CD14-positive monocyte (primary cell): ENCODE results near the gene RAB1A. TPM values are rescaled to one million over a fixed set of nuclear protein-coding genes. Genes with fewer than 3 reads are reported as not detected.

Experiments
- DNase-seq, 3 donors: peaks; one replicate each; pipeline ENCODE4 v3.0.0-alpha.2; 2011 to 2022
- H2AFZ ChIP-seq: 2 replicates; pipeline ENCODE4 v1.6.0; 2012; ENCODE audit warnings: mild to moderate bottlenecking, low read depth, low read length, inconsistent platforms; ENCODE audit not compliant: insufficient read depth, poor library complexity, severe bottlenecking
- H3K27ac ChIP-seq, 2 donors: 1 replicate in 1 of 2; 2 replicates in 1 of 2; pipeline ENCODE4 v1.5.1; 2012 to 2013; ENCODE audit warnings: low read length in 2 of 2, control low read depth in 1 of 2, inconsistent platforms in 1 of 2, low read depth in 1 of 2, mild to moderate bottlenecking in 1 of 2
- H3K27me3 ChIP-seq, 2 donors: one replicate each; pipeline versions ENCODE4 v1.6.0 to v1.6.1; 2011 to 2013; ENCODE audit warnings: low read length in 2 of 2; ENCODE audit not compliant: control insufficient read depth in 2 of 2, insufficient read depth in 2 of 2
- H3K36me3 ChIP-seq, 2 donors: replicated peaks in 1 of 2; 1 replicate in 1 of 2; 2 replicates in 1 of 2; pipeline versions ENCODE4 v1.5.1 to v1.6.1; 2012 to 2013; ENCODE audit warnings: low read length in 2 of 2, control low read depth in 1 of 2, inconsistent platforms in 1 of 2, mild to moderate bottlenecking in 1 of 2; ENCODE audit not compliant: insufficient read depth in 2 of 2, control insufficient read depth in 1 of 2
- H3K4me1 ChIP-seq, 2 donors: 1 replicate in 1 of 2; 2 replicates in 1 of 2; pipeline versions ENCODE4 v1.5.1 to v1.6.1; 2012 to 2013; ENCODE audit warnings: low read length in 2 of 2, control low read depth in 1 of 2, inconsistent platforms in 1 of 2, mild to moderate bottlenecking in 1 of 2, moderate library complexity in 1 of 2; ENCODE audit not compliant: insufficient read depth in 2 of 2, control insufficient read depth in 1 of 2
- H3K4me2 ChIP-seq: replicated peaks from 2 replicates; pipeline ENCODE3; 2012; ENCODE audit warnings: low read length, moderate library complexity, mild to moderate bottlenecking; ENCODE audit not compliant: poor library complexity, severe bottlenecking; ENCODE audit errors: extremely low read depth
- H3K4me3 ChIP-seq, 3 experiments: fragments of 200-600 bp in 1 of 3; sonication (generic) in 1 of 3; replicated peaks in 1 of 3; 1 replicate in 2 of 3; 2 replicates in 1 of 3; pipeline ENCODE4 v1.5.1; 2011 to 2013; ENCODE audit warnings: low read length in 3 of 3, mild to moderate bottlenecking in 3 of 3, control low read depth in 2 of 3, low read depth in 2 of 3, inconsistent platforms in 1 of 3, moderate library complexity in 1 of 3
- H3K79me2 ChIP-seq: 2 replicates; pipeline ENCODE4 v1.6.0; 2012; ENCODE audit warnings: mild to moderate bottlenecking, control low read depth, inconsistent platforms, low read length, moderate library complexity; ENCODE audit not compliant: insufficient read depth
- H3K9ac ChIP-seq: 2 replicates; pipeline ENCODE4 v1.6.0; 2017; ENCODE audit warnings: low read length, mild to moderate bottlenecking; ENCODE audit not compliant: insufficient read depth, poor library complexity, severe bottlenecking
- H3K9me3 ChIP-seq, 2 donors: replicated peaks in 1 of 2; 1 replicate in 1 of 2; 2 replicates in 1 of 2; pipeline versions ENCODE4 v1.5.1 to v1.6.1; 2012 to 2013; ENCODE audit warnings: low read length in 2 of 2, control low read depth in 1 of 2; ENCODE audit not compliant: control insufficient read depth in 1 of 2, insufficient read depth in 1 of 2
- H4K20me1 ChIP-seq: 2 replicates; pipeline ENCODE4 v1.6.0; 2012; ENCODE audit warnings: mild to moderate bottlenecking, low read length, control low read depth, moderate library complexity; ENCODE audit not compliant: insufficient read depth
- H3K27ac Mint-ChIP-seq, 7 donors: one replicate each; pipeline ENCODE4 v1.8.0; 2020; ENCODE audit warnings: mild to moderate bottlenecking in 7 of 7, mixed read lengths in 7 of 7, moderate library complexity in 6 of 7, inconsistent platforms in 2 of 7
- H3K27me3 Mint-ChIP-seq, 3 donors: one replicate each; pipeline ENCODE4 v1.8.0; 2021 to 2022; ENCODE audit warnings: low read depth in 3 of 3, mild to moderate bottlenecking in 3 of 3, mixed read lengths in 3 of 3, moderate library complexity in 3 of 3, inconsistent platforms in 1 of 3
- H3K36me3 Mint-ChIP-seq, 2 donors: one replicate each; pipeline ENCODE4 v1.8.0; 2020; ENCODE audit warnings: mixed read lengths in 2 of 2, inconsistent platforms in 1 of 2, mild to moderate bottlenecking in 1 of 2
- H3K4me1 Mint-ChIP-seq: one replicate; pipeline ENCODE4 v1.8.0; 2020; ENCODE audit warnings: mild to moderate bottlenecking, mixed read lengths
- H3K4me3 Mint-ChIP-seq, 2 donors: one replicate each; pipeline ENCODE4 v1.8.0; 2020; ENCODE audit warnings: mild to moderate bottlenecking in 2 of 2, mixed read lengths in 2 of 2, moderate library complexity in 1 of 2
- H3K9me3 Mint-ChIP-seq, 7 donors: one replicate each; pipeline ENCODE4 v1.8.0; 2020 to 2022; ENCODE audit warnings: mixed read lengths in 7 of 7, mild to moderate bottlenecking in 6 of 7, moderate library complexity in 6 of 7, inconsistent platforms in 2 of 7
- CTCF ChIP-seq: fragments of 200-600 bp; IDR thresholded peaks from one replicate; pipeline ENCODE4 v1.8.0; 2022; ENCODE audit warnings: antibody characterized with exemption, mild to moderate bottlenecking
- WGBS: methylation state at CpG from one replicate; pipeline ENCODE4 v1.1.5; 2013; ENCODE audit warnings: missing lambda C conversion rate; ENCODE audit not compliant: insufficient coverage; 5-methylcytosine and 5-hydroxymethylcytosine counted together
- intact Hi-C, 2 donors: fragments of 100-400 bp; cut with micrococcal nuclease; formaldehyde crosslinking; loops; one replicate each; pipeline versions ENCODE4 v1.15.0 to v1.15.1; 2023
- polyA plus RNA-seq, 3 donors: library from polyadenylated mRNA; depleted of rRNA in 1 of 3; unstranded in 2 of 3; stranded (reverse) in 1 of 3; fragments of 300-500 nt in 2 of 3; fragments of >200 nt in 1 of 3; fragmentation: Illumina TruSeq in 2 of 3; gene quantifications; 1 replicate in 2 of 3; 2 replicates in 1 of 3; pipeline ENCODE4 v1.2.3, GENCODE V29; 2012 to 2021

Gene RAB1A
- polyA plus RNA-seq, 3 donors: 106 to 124 (median 110) TPM

- no peaks in the 10 kb centered on the region for H3K9me3 ChIP-seq
- peak overlapping the region in 2 of 7 donors; percentile 59 to 75 for H3K27ac Mint-ChIP-seq
- H3K36me3 ChIP-seq: peaks cover 22 to 69% of the 10 kb centered on the region in 2 donors
- H3K27me3 Mint-ChIP-seq: no peaks in the 10 kb centered on the region
- H3K27ac ChIP-seq: peak overlapping the region in 1 of 2 donors; percentile 23
- DNase-seq: no peak
- no peak overlapping the region for H3K4me3 Mint-ChIP-seq
- no peak for TF ChIP-seq CTCF
- H3K4me1 Mint-ChIP-seq: peaks cover 32% of the 10 kb centered on the region
- H3K27me3 ChIP-seq: no peaks in the 10 kb centered on the region
- H4K20me1 ChIP-seq: peaks cover 70% of the 10 kb centered on the region
- WGBS: 96% methylated on average over 15 of the region's 20 CpGs
- H3K4me1 ChIP-seq: peaks cover 15 to 16% of the 10 kb centered on the region in 2 donors
- no peak overlapping the region for H3K4me3 ChIP-seq
- intact Hi-C loops: loop anchor here in 1 of 2 donors (5.0 kb wide), 1 partner anchor 35 kb away; no protein-coding TSS in a partner anchor
- H3K9me3 Mint-ChIP-seq: peaks cover 0 to 1% (median 0%) of the 10 kb centered on the region in 7 donors
- no peak overlapping the region for H3K9ac ChIP-seq
- H2AFZ ChIP-seq: no peak overlapping the region
- peaks cover 17% of the 10 kb centered on the region for H3K79me2 ChIP-seq
- peaks cover 25 to 39% of the 10 kb centered on the region in 2 donors for H3K36me3 Mint-ChIP-seq
- H3K4me2 ChIP-seq: no peak overlapping the region
Measured at GRCh38 chr2:65072181-65072970, 57.5 kb downstream of the RAB1A start.

GRCh38 chr2:65071499-65072180, 58.3 kb downstream of the RAB1A start:
- Histone ChIP-seq H3K36me3 (peaks cover 22 to 66% of the 10 kb centered on the region in 2 donors), H3K4me3 (no peak overlapping the region), H3K27ac (peak overlapping the region in 1 of 2 donors; percentile 23), H3K4me1 (peaks cover 15 to 16% of the 10 kb centered on the region in 2 donors), H3K4me2 (no peak overlapping the region), H3K9ac (no peak overlapping the region), H2AFZ (no peak overlapping the region), H3K27me3 (no peaks in the 10 kb centered on the region), H3K79me2 (peaks cover 18% of the 10 kb centered on the region), H3K9me3 (no peaks in the 10 kb centered on the region), H4K20me1 (peaks cover 67% of the 10 kb centered on the region)
- Mint-ChIP-seq H3K27ac (peak overlapping the region in 4 of 7 donors; percentile 25 to 69 (median 54)), H3K4me1 (peaks cover 34% of the 10 kb centered on the region), H3K4me3 (no peak overlapping the region), H3K27me3 (no peaks in the 10 kb centered on the region), H3K36me3 (peaks cover 25 to 36% of the 10 kb centered on the region in 2 donors), H3K9me3 (peaks cover 0 to 1% (median 0%) of the 10 kb centered on the region in 7 donors)
- DNase-seq: no peak
- intact Hi-C loops: loop anchor here in 1 of 2 donors (5.0 kb wide), 1 partner anchor 36 kb away; no protein-coding TSS in a partner anchor
- TF ChIP-seq CTCF: peak; percentile 26
- 92% methylated on average over 7 of the region's 14 CpGs for WGBS
